Measurements from ENCODE around the gene PANK4. TPM values are rescaled to one million over a fixed set of nuclear protein-coding genes. Genes with fewer than 3 reads are reported as not detected.

Gene PANK4
- polyA plus RNA-seq, 2 of the 4 experiments (the other 2 are of a cell fraction) = 8.1 to 13.8 TPM

GRCh38 chr1:2463396-2463795, 63.0 kb downstream of the PANK4 start:
- H3K4me2 ChIP-seq = no peak overlapping the region
- H3K4me1 ChIP-seq = peaks cover 8% of the 10 kb centered on the region; the same call in 2 of the 3 replicates
- TF ChIP-seq ZFP36 (IDR thresholded peaks at IDR 0.05; ENCODE audit: borderline replicate concordance, partially characterized antibody) (no peak), JUNB (IDR thresholded peaks at IDR 0.05) (no peak), ATOH8 (CRISPR knock-in tag; IDR thresholded peaks at IDR 0.05; ENCODE audit: low read depth) (no peak), POLR2A (IDR thresholded peaks at IDR 0.05; ENCODE audit: low read length) (no peak), BCL3 (IDR thresholded peaks at IDR 0.05) (no peak), HOXB13 (CRISPR knock-in tag; IDR thresholded peaks at IDR 0.05; ENCODE audit: low read depth) (no peak), FOXS1 (CRISPR knock-in tag; IDR thresholded peaks at IDR 0.05) (no peak), RNF2 (IDR thresholded peaks at IDR 0.05; ENCODE audit: borderline replicate concordance, low read depth) (no peak), HOXA7 (CRISPR knock-in tag; IDR thresholded peaks at IDR 0.05) (no peak), REST (IDR thresholded peaks at IDR 0.05) (no peak)
- FAIRE-seq (no peak), ATAC-seq (no peak), DNase-seq (ENCODE audit: low read depth in 1 of 2, low spot score in 1 of 2) (no peak)
- no peak overlapping the region for H3K4me3 ChIP-seq
- no peaks in the 10 kb centered on the region for H3K9me3 ChIP-seq
- H3K27ac ChIP-seq = no peak overlapping the region
- POLR2A ChIA-PET = no interaction called here
- CTCF ChIA-PET = interaction anchor here (1.0 to 1.1 kb wide), 2 partner anchors 16 to 49 kb away, joined by 3 to 5 read pairs; no protein-coding TSS in a partner anchor
- WGBS (ENCODE audit: missing lambda C conversion rate) = 71% methylated on average over 10 of the region's 17 CpGs

DNA sequence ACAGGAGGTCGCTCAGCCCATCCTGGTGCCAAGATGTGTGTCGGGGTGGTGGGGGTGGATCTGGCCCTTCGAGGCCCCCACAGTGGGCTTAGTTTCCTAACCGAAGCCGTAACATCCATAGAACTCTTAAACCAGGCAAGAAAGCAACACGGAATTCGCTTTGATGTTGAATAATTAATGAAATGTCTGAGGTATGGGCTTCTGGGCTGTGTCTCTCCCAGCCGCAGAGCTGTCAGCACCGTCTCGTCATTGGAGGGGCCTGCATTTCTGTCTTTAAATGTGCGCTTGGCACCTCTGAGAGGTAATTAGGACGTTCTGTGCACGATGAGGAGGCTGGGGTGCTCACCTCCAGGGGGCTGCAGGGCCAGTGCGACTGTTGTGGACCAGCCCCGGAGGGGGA, 63.6 kb downstream of the PANK4 start:
- CTCF ChIA-PET = interaction anchor here (1.1 kb wide), 1 partner anchor 16 kb away, joined by 3 read pairs; no protein-coding TSS in a partner anchor
- Histone ChIP-seq H3K27ac (no peak overlapping the region), H3K4me1 (peaks cover 8% of the 10 kb centered on the region; the same call in 2 of the 3 replicates), H3K4me3 (no peak overlapping the region), H3K4me2 (no peak overlapping the region), H3K9me3 (no peaks in the 10 kb centered on the region)
- DNase-seq (ENCODE audit: low read depth in 1 of 2, low spot score in 1 of 2) = no peak
- ATAC-seq = no peak
- no peak for FAIRE-seq
- WGBS (ENCODE audit: missing lambda C conversion rate) = 61% methylated on average over 5 of the region's 15 CpGs
- POLR2A ChIA-PET = no interaction called here
- no peak for TF ChIP-seq SMC3 (IDR thresholded peaks at IDR 0.05)
- TF ChIP-seq POLR2A (IDR thresholded peaks at IDR 0.05; ENCODE audit: low read length) = no peak
- TF ChIP-seq HOXA7 (CRISPR knock-in tag; IDR thresholded peaks at IDR 0.05) = no peak
- TF ChIP-seq, protein P1, sequence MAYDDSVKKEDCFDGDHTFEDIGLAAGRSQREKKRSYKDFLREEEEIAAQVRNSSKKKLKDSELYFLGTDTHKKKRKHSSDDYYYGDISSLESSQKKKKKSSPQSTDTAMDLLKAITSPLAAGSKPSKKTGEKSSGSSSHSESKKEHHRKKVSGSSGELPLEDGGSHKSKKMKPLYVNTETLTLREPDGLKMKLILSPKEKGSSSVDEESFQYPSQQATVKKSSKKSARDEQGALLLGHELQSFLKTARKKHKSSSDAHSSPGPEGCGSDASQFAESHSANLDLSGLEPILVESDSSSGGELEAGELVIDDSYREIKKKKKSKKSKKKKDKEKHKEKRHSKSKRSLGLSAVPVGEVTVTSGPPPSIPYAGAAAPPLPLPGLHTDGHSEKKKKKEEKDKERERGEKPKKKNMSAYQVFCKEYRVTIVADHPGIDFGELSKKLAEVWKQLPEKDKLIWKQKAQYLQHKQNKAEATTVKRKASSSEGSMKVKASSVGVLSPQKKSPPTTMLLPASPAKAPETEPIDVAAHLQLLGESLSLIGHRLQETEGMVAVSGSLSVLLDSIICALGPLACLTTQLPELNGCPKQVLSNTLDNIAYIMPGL (CRISPR knock-in tag; IDR thresholded peaks at IDR 0.05; ENCODE audit: borderline replicate concordance) = no peak
- TF ChIP-seq JUNB (IDR thresholded peaks at IDR 0.05) = no peak
- no peak for TF ChIP-seq BCL3 (IDR thresholded peaks at IDR 0.05)
- no peak for TF ChIP-seq PBX3 (IDR thresholded peaks at IDR 0.05)
- TF ChIP-seq RARB (CRISPR knock-in tag; IDR thresholded peaks at IDR 0.05) = no peak
- no peak for TF ChIP-seq SREBF2 (IDR thresholded peaks at IDR 0.05)
- TF ChIP-seq, protein P2, sequence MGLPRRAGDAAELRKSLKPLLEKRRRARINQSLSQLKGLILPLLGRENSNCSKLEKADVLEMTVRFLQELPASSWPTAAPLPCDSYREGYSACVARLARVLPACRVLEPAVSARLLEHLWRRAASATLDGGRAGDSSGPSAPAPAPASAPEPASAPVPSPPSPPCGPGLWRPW (IDR thresholded peaks at IDR 0.05) = no peak
- no peak for TF ChIP-seq CHD4 (IDR thresholded peaks at IDR 0.05; ENCODE audit: borderline replicate concordance)

All from A549 (cell line).